ENCODE results near the gene QKI.
"Not testable (repeated sequence)": the region's sequence is repeated elsewhere in the genome, so short reads cannot be mapped to it uniquely, and the experiment has no call there.

Gene QKI

DNA sequence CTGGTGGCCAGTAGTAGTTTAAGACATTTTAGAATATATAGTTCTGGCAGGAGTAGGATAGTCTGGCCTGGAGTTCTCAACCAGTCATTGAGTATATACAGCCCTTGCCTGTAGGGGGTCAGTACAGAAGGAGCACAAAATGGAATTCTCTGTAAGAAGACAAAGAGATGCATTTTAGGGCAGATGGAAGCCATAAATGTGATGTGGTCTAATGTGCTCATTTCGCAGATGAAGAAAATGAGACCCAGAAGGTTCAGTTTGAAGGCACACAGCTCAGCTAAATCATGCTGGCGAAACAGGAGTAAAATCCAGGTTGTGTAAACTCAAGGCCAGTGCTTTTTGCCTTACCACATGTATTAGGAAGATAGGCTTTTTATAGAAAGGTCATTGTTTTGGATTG is 29.6 kb downstream of the QKI start:
- DNase-seq, result no peak

DNA sequence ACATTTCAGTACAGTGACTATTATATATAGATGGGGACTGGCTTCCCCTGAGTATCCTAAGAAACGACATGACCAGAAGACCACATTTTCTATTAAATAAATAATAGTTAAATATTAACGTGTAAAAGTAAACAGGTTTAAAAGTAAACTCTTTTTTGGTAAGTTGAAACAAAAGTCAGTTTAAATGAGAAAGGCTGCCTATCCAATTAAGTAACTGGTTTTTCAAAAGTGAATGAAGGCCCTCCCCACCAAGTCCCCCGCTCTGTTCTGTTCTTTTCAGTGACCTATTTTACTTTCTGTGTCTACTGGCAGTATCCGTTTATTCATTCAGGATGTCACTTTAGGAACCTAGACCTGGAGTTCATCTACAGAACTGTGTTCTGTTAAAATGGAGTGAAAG is 32.0 kb downstream of the QKI start:
- DNase-seq, result no peak

DNA sequence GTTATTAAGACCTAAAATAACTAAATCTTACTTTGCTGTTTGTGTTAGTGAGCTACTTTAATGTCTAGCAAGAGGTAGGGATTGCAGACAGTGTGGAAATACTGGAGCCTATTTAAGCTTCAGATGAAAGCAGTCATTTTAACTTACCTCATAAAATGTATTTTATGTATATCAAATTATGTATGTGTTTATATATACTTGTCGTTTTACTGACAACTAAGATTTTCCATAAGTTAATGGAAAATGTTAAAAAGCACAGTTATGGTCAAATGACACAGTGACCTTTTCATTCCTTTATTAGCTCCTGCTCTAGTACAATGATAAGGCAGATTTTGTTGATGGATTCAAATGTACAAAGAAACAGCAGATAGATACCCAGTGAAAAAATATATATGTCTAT is 34.6 kb downstream of the QKI start:
- DNase-seq, result no peak

DNA sequence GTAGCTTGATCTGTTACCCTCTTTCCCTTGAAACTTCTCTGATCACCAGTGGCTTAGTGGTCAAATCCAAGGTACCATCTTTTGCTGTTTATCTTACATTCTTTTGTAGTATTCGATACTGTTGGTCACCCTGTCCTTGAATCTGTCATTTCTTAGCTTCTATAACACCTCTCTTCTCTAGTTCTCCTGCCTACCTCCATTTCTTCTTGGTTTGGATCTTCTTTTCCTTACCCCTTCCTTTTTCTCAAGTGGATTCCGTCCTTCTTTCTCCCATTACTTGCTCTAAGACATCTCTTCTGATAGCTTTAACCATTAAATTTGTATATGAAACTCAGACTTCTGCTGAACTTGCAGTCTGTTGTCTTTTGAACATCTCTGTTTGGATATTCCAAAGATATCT is 39.9 kb downstream of the QKI start:
- no peak for DNase-seq

DNA sequence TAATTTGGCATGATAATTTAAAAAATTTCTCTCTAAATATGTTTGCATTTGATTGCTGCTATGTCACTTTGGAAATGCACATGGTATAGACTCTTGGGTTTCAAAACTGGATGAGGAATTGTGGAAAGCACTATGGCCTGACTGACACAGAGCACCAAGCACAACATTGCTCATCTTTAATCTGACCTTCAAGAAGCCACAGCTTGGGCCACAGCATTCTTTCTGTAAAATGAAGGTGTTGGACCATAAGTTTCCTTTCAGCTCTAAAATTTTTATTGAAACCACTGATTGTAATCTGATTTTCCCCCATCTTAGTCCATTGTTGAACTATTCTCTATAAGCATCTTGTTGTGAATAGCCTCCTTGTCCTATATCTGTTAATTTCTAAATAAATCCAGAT is 41.0 kb downstream of the QKI start:
- no peak for DNase-seq

DNA sequence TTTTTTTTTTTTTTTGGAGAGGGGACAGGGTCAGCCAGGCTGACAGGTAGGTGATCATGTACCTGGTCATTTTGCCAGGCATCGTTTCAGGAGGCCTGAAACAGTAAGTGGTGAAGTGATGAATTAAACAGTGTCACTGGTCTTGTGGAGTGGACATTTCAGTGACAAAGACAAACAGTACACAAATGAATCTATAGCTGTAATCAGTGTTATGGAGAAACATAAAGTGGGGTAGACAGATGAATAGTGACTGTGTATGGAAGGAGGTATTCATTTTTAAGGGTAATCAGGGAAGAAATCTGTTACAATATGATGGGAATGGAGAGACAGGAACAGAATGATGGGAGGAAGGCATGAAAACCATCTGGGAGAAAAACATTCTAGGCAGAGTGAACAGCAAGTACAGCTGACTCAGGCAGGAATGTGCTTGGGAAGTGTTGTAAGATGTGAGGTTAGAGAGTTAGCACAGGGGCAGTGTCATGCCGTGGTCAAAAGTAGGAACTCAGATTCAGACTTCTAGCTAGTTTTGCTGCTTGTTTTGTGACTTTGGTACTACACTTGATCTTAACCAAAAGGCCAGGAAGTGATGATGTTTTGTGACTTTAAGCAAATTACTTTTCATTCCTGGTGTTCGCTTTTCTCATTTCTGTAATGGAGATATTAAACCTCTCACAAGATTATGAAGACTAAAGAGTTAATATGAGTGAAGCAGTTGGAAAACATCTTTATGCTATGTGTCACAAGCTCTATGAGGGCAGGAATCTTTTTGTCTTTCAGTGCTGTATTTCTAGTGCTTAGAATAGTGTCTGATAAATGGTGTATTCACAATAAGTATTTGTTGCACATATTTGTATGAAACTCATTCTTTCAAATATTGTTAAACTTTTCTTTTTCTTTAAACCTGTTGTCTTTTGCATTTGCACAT is 43.4 kb downstream of the QKI start:
- no peak for DNase-seq

DNA sequence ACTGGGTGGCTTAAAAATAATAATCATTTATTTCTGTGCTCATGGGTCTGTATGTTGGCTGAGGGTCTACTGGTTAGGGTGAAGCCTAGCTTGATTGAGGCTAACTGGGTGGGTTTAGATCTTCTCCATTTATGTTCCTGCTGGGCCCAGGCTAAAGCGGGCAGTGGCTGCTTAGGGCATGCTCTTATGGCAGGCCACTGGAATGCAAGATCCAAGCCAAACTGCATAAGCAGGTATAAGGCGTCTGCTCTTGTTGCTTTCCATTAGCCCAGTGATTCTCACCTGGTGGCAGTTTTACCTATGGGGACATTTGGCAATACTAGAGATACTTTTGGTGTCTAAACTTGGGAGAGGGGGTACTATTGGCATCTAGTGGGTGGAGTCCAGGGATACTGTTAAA is 44.5 kb downstream of the QKI start:
- no peak for DNase-seq

DNA sequence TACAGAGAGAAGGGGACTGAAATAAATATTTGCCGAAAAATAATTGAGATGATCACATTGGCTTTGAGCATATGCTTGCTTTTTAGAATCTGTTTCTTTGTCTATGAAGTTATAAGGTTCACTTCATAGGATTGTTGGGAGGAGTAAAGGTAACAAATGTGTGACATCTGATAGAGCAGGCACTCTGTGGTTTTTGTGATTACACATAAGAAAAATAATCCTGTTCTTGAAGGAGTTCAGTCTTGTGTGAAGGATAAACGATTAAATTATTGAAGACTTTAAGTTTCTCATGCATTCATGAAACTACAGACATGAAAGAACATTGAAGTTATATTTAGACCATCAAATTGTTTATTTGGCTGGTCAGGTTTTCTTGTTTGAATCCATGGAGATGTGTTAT is 45.0 kb downstream of the QKI start:
- no peak for DNase-seq

DNA sequence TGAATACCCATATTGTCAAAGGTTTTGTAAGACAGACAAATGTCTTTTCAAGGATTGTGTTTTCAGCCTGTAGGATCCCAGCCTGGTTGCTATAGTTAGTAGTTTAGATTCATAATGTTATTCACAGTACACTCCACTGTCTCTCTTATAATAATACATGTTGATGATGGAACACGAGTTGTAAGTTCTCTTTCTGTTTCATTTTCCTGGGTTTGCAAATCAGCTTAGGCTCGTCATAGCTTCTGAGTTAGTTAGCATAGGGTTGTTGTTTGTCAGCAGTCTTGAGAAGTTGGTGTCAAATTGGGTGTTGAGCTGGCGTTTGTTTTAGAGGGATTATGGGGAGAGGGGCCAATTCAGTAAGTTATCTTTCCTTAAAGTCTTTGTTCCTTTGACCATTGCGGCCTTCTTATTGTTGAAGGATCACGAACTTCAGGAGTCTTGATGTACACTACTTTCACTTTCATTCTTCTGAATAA is 45.8 kb downstream of the QKI start:
- DNase-seq, result peak; percentile 66

DNA sequence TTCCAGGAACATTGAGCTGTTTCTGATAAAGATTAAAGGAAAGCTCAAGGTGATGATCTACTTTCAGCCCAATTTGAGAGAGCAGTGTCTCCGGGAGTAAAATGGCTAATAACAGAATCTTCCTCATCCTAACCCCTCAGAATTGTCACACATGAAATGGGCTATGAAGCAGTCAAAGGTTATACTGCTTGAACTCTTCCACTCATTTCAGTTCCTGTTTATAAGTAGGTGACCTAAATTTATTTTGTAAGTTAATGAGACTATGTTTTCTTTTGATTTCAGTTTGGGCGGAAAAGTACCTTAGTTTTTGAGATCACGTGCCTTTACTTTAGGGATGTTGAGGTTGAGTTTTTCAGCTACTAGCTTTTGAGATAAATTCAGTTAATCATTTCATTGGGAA is 47.2 kb downstream of the QKI start:
- DNase-seq, result peak; percentile 25

DNA sequence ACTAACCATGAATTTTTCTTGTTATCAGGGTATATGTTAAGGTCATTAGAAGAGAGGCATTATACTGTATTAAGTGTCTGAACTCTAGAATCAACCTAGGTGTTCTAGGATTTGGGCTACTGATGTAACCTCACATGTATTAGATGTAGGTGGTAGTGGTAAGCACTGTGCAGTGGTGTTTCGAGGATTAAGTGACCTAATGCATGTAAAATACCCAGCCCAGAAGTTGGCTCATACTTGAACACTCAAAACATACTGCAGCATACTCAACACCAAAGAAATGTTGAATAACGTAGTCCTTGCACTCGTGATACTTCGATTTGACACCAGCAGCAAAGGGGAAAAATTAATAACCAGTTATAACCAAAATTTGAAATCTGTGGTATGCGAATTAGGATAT is 48.7 kb downstream of the QKI start:
- DNase-seq, result no peak

DNA sequence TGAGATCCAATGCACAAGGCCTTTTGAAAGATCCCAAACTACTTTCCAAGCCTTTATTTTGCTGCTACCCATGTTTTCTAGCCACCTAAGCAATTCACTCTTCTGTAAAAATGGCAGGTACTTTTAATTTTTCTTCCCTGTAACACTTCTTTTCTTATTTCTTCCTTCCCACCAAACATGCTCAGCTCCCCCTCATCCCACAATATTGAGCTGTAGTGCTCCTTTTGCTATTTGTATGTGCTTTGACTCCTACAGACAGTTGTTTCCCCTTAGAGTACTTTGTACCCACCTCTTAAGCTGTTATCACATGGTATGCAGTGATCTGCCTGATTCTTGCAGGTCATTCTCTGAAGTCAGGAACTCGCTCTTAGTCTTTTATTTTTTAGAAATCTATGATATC is 49.3 kb downstream of the QKI start:
- DNase-seq, result no peak

DNA sequence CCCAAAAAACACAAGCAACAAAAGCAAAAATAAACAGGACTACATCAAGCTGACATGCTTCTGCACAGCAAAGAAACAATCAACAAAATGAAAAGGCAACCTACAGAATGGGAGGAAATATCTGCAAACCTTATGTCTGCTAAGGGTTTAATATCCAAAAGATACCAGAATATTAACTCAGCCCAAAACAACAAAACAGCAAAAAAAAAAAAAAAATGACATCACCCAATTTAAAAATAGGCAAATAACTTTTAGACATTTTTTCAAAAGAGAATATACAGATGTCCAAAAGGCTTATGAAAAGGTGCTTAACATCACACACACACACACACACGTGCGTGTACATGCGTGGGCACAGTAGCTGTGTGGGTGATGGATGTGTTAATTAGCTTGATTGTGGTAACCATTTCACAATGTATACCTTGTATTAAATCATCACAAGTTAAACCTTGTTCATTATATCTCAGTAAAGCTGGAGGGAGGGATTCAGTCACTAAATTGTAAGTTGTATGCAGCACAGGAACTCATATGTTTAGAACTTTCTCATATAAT is 52.4 kb downstream of the QKI start:
- no peak for DNase-seq

DNA sequence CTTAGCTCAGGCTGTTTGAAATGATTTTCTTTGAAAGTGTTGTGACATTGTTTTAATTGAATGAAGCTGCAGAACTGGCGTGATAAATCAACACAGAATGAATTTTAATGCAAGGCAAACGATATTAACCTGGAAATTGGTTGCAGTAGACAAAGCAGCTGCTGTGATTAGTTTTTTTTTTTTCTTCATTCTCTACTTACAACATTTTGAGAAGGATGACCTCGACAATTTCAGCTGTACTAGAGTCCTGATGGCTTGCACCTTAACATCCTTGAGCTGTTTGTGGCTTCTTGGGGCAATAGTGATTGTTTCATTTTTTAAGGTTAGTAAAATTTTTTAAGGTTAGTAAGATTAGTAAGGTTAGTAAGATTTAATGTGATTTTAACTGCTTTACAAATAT is 54.2 kb downstream of the QKI start:
- DNase-seq, result no peak

DNA sequence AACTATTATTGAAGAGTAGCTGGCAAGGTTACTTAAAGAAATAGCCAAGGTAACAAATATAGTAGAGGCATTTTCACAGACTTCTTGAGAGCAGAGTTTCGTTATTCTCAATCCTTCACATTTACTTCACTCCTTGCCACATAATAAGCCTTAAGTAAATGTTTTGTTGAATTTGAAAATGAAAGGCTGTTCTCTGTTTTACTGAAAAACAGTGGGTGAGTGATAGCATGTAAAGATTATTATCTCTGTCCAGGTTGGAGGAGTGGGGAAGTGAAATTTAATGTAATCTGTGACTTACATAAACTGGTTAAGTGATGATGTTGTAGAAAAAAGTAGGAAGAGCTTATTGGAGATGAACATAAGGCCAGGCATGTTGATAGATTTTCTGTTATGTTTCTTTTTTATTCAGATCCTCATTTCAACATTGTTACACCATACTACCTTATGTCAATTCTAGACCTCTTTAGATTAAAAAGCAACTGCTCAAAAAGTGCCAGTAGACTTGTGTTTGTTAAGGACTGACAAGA is 55.0 kb downstream of the QKI start:
- DNase-seq, result no peak

DNA sequence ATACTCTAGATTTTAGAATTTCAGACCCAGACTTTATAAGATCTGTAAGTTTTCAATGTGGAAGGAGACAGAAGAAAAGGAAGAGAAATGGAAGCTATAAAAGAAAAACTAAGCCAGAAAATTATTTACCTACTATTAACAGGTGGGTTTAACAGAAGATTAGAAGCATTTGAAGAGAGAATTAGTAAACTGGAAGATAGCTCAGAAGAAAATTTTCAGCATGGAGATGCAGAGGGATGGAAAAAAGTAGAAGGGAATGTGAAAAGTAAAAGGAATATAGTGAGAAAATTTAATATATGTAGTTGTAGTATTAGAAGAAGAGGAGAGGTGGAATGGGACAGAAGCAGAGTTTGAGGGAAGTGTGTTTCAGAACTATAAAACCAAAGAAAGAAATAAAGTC is 56.1 kb downstream of the QKI start:
- DNase-seq, result no peak

DNA sequence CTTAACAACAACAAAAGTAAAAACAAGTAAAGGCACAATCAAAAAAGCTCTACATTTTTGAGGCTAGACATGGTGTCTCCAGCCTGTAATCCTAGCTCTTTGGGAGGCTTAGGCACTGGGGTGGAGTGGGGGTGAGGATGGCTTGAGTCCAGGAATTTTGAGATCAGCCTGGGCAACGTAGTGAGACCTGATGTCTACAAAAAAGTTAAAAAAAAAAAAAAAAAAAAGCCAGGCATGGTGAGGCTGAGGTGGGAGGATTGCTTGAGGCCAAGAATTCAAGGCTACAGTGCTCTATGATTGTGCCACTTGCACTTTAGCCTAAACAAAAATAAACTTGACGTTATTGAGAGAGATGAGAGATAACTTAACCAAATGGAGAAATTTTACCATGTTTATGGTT is 60.1 kb downstream of the QKI start:
- no peak for DNase-seq

DNA sequence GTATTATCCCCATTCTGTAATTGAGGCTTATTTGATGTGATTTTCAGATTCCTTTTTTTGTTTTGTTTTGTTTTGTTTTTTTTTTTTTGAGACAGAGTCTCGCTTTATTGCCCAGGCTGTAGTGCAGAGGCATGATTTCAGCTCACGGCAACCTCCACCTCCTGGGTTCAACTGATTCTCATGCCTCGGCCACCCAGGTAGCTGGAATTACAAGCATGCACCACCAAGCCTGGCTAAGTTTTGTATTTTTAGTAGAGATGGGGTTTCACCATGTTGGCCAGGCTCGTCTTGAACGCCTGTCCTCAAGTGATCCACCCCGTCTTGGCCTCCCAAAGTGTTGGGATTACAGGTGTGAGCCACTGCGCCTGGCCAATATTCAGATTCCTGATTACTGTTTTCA is 62.4 kb downstream of the QKI start:
- not testable (repeated sequence) for DNase-seq

DNA sequence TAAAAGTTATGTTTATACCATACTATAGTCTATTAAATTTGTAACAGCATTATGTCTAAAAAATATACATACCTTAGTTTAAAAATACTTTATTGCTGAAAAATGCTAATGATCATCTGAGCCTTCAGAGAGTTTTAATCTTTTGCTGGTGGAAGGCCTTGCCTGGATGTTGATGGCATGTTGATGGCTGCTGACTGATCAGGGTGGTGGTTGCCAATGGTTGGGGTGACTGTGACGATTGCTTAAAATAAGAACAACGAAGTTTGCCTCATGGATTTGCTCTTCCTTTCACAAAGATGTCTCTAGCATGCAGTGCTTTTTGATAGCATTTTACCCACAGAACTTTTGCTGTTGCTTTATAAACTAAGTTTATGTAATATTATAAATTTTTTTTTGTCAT is 68.6 kb downstream of the QKI start:
- no peak for DNase-seq

DNA sequence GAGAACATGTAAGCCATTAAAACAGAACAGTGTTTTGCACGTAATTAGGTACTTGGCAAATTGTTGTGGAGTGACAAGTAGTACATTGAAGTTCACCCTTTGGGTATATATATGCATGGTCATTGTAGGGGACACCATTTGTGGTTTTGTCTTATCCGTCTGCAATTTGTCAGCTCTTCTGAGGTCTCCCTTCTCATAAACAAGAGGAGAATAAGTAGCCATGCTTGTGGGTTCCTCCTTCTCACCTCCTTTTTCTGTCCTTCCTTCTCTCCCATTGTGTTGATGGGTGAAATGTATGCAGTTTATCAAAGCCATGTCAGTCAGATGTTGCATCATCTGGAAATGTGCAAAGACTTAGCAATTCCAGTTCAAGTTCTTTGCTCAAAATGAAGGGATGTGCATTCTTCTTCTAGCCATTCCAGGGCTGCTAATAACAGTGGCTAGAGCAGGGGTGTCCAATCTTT is 70.9 kb downstream of the QKI start:
- no peak for DNase-seq

DNA sequence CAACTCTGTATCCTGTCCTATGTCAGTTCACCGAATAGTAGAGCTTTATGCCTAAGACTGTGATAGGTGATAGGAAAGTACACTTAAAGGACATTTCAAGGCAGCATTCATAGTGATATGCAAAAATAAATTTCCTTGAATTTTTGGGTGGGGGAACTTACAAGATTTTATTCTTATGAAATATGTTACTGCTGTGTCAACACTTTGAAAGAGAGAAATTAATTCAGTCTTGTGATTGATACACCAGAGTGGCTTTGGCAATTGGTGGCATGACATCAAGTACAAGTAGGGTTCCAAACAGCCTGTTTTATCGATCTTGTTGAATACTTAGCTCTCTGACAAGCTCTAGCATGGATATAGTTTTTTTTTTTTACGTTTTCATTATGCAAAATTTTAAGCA is 72.3 kb downstream of the QKI start:
- DNase-seq, result no peak

DNA sequence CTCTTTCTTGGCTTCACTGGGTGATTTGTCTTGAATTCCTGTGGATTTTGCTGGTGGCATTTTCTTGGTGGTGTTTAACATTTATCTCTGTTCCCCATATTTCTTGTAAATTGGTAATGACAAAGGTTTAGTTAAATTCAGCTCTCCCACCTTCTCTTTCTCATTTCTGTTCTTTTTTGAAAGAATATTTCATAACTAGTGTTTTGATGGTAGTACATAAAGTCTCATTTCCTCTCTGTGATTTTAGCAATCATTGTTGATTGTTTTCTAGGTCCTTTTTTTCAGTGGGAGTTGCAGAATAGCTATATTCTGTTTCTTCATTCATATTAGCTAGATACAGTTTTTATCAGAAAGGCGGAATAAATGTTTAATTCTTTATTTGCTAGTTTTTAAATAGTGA is 73.1 kb downstream of the QKI start:
- DNase-seq, result no peak

DNA sequence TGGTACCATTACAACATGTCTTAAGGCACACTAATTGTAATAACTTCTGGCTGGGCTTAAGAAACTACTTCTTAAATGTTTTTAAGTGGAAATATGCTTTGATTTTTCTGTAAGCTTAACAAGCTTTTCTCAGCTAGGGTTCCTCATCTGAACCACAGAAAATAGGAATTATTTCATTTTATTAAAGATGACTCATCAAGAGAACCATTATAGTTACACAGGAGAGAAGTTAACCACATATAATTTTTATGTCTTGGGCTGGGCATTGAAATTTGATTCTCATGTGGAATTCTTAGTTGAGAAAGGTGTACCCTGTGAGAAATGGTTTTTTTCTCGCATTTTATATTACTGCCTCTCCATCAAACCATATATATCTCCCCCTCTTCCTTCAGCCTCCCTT is 75.1 kb downstream of the QKI start:
- DNase-seq, result no peak

DNA sequence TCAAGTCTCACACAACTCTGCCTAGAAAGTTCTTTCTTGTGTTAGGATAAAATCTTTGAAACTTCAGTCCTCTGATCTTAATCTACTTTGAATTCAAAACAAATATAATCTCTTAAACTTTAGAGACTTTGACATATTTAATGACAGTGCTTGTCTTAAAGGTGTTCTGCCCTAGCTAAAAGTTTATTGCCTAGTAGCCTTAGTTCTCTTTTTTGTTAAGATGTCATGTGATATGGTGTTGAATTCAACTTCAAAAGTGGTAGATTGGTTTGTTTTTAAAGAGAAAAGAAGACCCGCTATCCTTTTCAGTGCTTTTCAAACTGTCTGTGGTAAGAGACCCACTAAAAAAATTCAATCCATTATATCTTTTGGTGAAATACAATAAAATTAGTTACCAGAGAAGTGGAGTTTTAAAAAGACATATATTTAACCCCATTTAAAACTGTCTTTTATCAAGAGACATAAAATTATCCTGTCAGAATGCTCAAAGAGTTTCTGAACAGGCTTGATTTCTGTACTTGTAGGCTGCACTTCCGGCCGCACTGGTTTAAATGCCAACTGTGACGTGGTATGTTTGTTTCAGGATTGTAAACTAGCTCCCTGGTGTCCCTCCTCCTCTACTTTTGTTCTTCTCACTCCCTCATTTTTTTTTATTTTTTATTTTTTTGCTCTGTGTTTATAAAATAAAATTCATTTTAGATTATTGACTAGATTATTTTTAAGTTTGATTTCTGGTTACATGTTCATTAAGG is 76.5 kb downstream of the QKI start:
- DNase-seq, result peak; percentile 16

Data from CD4-positive, alpha-beta T cell treated with Interleukin-12 subunit alpha and Interleukin-12 subunit beta, for 1 hour (primary cell).